Measurements from ENCODE around the gene SMYD5. TPM values are rescaled to one million over a fixed set of nuclear protein-coding genes. Genes with fewer than 3 reads are reported as not detected.

The SMYD5 gene
- total and polyA plus RNA-seq, 9 of the 15 experiments (the other 6 are each of a cell fraction or from before 2014, with no cell fraction given): 11.4 to 56.8 (median 32.0) TPM

- WGBS (ENCODE audit: insufficient coverage, low coverage, missing lambda C conversion rate): 5% methylated on average over 11 of the region's 12 CpGs
- Histone ChIP-seq H2AFZ (ENCODE audit: low read depth, low read length) (peak overlapping the region; percentile 37; the same call in 1 of the 2 replicates), H3K27me3 (ENCODE audit: control insufficient read depth in 2 of 2, insufficient read depth in 2 of 2, low read length in 2 of 2) (peaks cover 5 to 30% of the 10 kb centered on the region in 2 experiments; a peak in 4 of 5 replicates), H3K27ac (ENCODE audit: extremely low read depth, low read depth, low read length) (no peak overlapping the region), H3K9me1 (ENCODE audit: control insufficient read depth, insufficient read depth, low read length) (no peaks in the 10 kb centered on the region), H3K4me3 (no peak overlapping the region), H3K9me3 (replicated peaks; ENCODE audit: control insufficient read depth, insufficient read depth, low read depth, low read length) (no peaks in the 10 kb centered on the region), H4K20me1 (replicated peaks; ENCODE audit: control insufficient read depth, insufficient read depth, low read length) (no peaks in the 10 kb centered on the region), H3K36me3 (ENCODE audit: control insufficient read depth, insufficient read depth, low read length) (no peaks in the 10 kb centered on the region), H3K4me1 (replicated peaks in 1 of 2; ENCODE audit: control insufficient read depth in 2 of 2, insufficient read depth in 2 of 2, low read length in 2 of 2) (peaks cover 11 to 29% of the 10 kb centered on the region in 2 experiments; a peak in 4 of 5 replicates), H3K79me2 (ENCODE audit: control insufficient read depth, insufficient read depth, low read length) (no peaks in the 10 kb centered on the region), H3K9ac (ENCODE audit: insufficient read depth in 1 of 2, low read depth in 2 of 2, low read length in 2 of 2) (no peak overlapping the region), H3K4me2 (ENCODE audit: insufficient read depth, low read length) (peak overlapping the region; percentile 2; the same call in 1 of the 2 replicates)
- ATAC-seq (no peak), FAIRE-seq (no peak), DNase-seq (ENCODE audit: extremely low read depth in 1 of 4, low spot score in 3 of 4) (no peak)
- intact Hi-C loops (cut with micrococcal nuclease): loop anchor here (1.0 to 5.0 kb wide), 7 partner anchors 14 to 405 kb away; no protein-coding TSS in a partner anchor
- TF ChIP-seq RBFOX2 (IDR thresholded peaks at IDR 0.05; ENCODE audit: low read depth, low read length): peak; percentile 7; the same call in 1 of the 2 replicates
- TF ChIP-seq TCF7 (IDR thresholded peaks at IDR 0.05; ENCODE audit: borderline replicate concordance): no peak
- no peak for TF ChIP-seq KLF16 (IDR thresholded peaks at IDR 0.05)
- TF ChIP-seq ZNF133 (CRISPR knock-in tag; IDR thresholded peaks at IDR 0.05): no peak
- TF ChIP-seq FIP1L1 (IDR thresholded peaks at IDR 0.05; ENCODE audit: low read depth, low read length, poor library complexity, severe bottlenecking): peak; percentile 72
- no peak for TF ChIP-seq ATF1 (CRISPR knock-in tag; IDR thresholded peaks at IDR 0.05)
- TF ChIP-seq ATF1 (tag; IDR thresholded peaks at IDR 0.05): 0 out of 2 replicates have a peak, but pooled peaks have one; percentile 18
- 0 out of 2 replicates have a peak, but pooled peaks have one; percentile 2 for TF ChIP-seq ATF7 (IDR thresholded peaks at IDR 0.05)
- TF ChIP-seq ZNF695 (CRISPR knock-in tag; IDR thresholded peaks at IDR 0.05): no peak
- no peak for TF ChIP-seq SNAPC5 (CRISPR knock-in tag; IDR thresholded peaks at IDR 0.05)
- ChIA-PET POLR2A (interaction anchor here (0.6 to 1.0 kb wide), 8 partner anchors 32 to 291 kb away, joined by 3 to 5 read pairs (median 3); partner anchors contain the start of gene SPR), CTCF (ENCODE audit: low intra/inter-chr PET ratio) (interaction anchor here (0.7 to 4.1 kb wide), 14 partner anchors 10 to 1373 kb away, joined by 3 to 56 read pairs (median 5); no protein-coding TSS in a partner anchor)
- BruUV-seq (replicated peaks): no TSS peak
- in situ Hi-C loops (cut with MboI): no loop called here
Observed at GRCh38 chr2:73177645-73178255, 36.3 kb upstream of the SMYD5 start.

All from K562 (cell line).